ENCODE results near the gene MBD3. TPM values are rescaled to one million over a fixed set of nuclear protein-coding genes. Genes with fewer than 3 reads are reported as not detected.

The MBD3 gene
- total and polyA plus RNA-seq, 4 donors = 12.4 to 57.6 (median 50.2) TPM

DNA sequence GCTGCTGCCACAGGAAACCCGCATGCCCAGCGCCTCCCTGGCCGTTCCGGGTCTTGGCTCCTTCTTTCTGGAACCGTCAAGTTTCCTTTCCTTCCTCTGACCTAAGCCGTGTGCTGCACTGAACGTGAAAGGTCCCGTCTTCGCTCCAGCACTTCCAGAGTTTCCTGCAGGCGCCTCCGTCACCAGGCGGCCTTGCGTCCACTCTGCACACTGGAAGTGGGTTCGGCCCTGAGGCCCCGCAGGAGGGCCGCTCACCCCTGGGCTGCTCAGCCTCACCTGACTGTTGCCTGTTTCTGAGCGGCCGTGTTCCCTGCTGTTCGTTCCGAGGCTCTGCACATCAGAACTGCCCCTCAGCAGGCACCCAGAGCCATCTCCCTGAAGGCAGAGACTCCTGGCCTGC, 12.3 kb downstream of the MBD3 start:
- DNase-seq (ENCODE audit: low spot score) = no peak
- peaks cover 5 to 46% (median 14%) of the 10 kb centered on the region in 4 donors for H3K36me3 ChIP-seq (ENCODE audit: control insufficient read depth in 4 of 4, insufficient read depth in 3 of 4, low read depth in 1 of 4, low read length in 3 of 4)
- H3K4me3 ChIP-seq (ENCODE audit: low read depth in 1 of 3, low read length in 3 of 3) = no peak overlapping the region
- TF ChIP-seq NR2F2 (IDR thresholded peaks at IDR 0.05) = peak; percentile 30
- TF ChIP-seq, protein P1, sequence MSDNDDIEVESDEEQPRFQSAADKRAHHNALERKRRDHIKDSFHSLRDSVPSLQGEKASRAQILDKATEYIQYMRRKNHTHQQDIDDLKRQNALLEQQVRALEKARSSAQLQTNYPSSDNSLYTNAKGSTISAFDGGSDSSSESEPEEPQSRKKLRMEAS (IDR thresholded peaks at IDR 0.05) = no peak
- 87% methylated on average over 20 of the region's 20 CpGs for WGBS
- H3K9me3 ChIP-seq (ENCODE audit: control insufficient read depth in 4 of 4, low read length in 3 of 4) = no peaks in the 10 kb centered on the region
- no peak overlapping the region for H3K9ac ChIP-seq (ENCODE audit: low read depth in 1 of 2, low read length in 2 of 2)
- no peaks in the 10 kb centered on the region for H3K27me3 ChIP-seq (ENCODE audit: control insufficient read depth in 4 of 4, insufficient read depth in 4 of 4, low read length in 3 of 4)
- no peak overlapping the region for H3K27ac ChIP-seq (ENCODE audit: low read depth in 1 of 2, low read length in 2 of 2)
- no peaks in the 10 kb centered on the region for H3K4me1 ChIP-seq (ENCODE audit: control insufficient read depth in 4 of 4, insufficient read depth in 4 of 4, low read length in 3 of 4)

DNA sequence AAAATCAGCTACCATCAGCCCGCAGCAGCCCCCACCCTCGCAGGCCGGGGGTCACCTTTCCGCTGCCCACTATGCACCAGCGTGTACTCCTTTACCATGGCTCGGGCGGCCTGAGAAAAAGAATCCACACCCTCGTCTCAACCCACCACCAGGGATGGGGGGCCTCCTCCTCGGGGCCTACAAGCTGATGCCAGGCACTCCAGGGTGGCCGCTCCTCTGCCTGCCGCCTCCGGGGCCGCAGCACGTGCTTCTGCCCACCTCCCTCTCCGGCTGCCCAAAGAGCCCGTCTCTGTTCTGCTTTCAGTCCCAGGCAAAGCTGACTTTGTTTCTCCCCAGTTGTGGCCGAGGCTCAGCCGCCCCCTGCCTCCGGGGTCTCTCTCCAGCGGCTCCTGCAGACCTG, 13.4 kb downstream of the MBD3 start:
- TF ChIP-seq, protein P2, sequence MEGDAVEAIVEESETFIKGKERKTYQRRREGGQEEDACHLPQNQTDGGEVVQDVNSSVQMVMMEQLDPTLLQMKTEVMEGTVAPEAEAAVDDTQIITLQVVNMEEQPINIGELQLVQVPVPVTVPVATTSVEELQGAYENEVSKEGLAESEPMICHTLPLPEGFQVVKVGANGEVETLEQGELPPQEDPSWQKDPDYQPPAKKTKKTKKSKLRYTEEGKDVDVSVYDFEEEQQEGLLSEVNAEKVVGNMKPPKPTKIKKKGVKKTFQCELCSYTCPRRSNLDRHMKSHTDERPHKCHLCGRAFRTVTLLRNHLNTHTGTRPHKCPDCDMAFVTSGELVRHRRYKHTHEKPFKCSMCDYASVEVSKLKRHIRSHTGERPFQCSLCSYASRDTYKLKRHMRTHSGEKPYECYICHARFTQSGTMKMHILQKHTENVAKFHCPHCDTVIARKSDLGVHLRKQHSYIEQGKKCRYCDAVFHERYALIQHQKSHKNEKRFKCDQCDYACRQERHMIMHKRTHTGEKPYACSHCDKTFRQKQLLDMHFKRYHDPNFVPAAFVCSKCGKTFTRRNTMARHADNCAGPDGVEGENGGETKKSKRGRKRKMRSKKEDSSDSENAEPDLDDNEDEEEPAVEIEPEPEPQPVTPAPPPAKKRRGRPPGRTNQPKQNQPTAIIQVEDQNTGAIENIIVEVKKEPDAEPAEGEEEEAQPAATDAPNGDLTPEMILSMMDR (IDR thresholded peaks at IDR 0.05; ENCODE audit: low read depth, low read length, missing input control) = no peak
- TF ChIP-seq TAF1 (conservative IDR thresholded peaks at IDR 0.05) (no peak), HNF4A (conservative IDR thresholded peaks at IDR 0.05) (no peak), HNF4G (IDR thresholded peaks at IDR 0.05) (no peak), FOXA2 (IDR thresholded peaks at IDR 0.05) (no peak), RAD21 (IDR thresholded peaks at IDR 0.05) (no peak), GABPA (IDR thresholded peaks at IDR 0.05 in 1 of 2, conservative IDR thresholded peaks at IDR 0.05 in 1 of 2) (no peak)
- TF ChIP-seq, protein P3, sequence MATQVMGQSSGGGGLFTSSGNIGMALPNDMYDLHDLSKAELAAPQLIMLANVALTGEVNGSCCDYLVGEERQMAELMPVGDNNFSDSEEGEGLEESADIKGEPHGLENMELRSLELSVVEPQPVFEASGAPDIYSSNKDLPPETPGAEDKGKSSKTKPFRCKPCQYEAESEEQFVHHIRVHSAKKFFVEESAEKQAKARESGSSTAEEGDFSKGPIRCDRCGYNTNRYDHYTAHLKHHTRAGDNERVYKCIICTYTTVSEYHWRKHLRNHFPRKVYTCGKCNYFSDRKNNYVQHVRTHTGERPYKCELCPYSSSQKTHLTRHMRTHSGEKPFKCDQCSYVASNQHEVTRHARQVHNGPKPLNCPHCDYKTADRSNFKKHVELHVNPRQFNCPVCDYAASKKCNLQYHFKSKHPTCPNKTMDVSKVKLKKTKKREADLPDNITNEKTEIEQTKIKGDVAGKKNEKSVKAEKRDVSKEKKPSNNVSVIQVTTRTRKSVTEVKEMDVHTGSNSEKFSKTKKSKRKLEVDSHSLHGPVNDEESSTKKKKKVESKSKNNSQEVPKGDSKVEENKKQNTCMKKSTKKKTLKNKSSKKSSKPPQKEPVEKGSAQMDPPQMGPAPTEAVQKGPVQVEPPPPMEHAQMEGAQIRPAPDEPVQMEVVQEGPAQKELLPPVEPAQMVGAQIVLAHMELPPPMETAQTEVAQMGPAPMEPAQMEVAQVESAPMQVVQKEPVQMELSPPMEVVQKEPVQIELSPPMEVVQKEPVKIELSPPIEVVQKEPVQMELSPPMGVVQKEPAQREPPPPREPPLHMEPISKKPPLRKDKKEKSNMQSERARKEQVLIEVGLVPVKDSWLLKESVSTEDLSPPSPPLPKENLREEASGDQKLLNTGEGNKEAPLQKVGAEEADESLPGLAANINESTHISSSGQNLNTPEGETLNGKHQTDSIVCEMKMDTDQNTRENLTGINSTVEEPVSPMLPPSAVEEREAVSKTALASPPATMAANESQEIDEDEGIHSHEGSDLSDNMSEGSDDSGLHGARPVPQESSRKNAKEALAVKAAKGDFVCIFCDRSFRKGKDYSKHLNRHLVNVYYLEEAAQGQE (IDR thresholded peaks at IDR 0.05) = no peak
- TF ChIP-seq, protein P1 (IDR thresholded peaks at IDR 0.05) = no peak
- Histone ChIP-seq H3K9ac (ENCODE audit: low read depth in 1 of 2, low read length in 2 of 2) (no peak overlapping the region), H3K36me3 (ENCODE audit: control insufficient read depth in 4 of 4, insufficient read depth in 3 of 4, low read depth in 1 of 4, low read length in 3 of 4) (peaks cover 5 to 43% (median 10%) of the 10 kb centered on the region in 4 donors), H3K4me1 (ENCODE audit: control insufficient read depth in 4 of 4, insufficient read depth in 4 of 4, low read length in 3 of 4) (no peaks in the 10 kb centered on the region), H3K27ac (ENCODE audit: low read depth in 1 of 2, low read length in 2 of 2) (no peak overlapping the region), H3K4me3 (ENCODE audit: low read depth in 1 of 3, low read length in 3 of 3) (no peak overlapping the region), H3K27me3 (ENCODE audit: control insufficient read depth in 4 of 4, insufficient read depth in 4 of 4, low read length in 3 of 4) (no peaks in the 10 kb centered on the region), H3K9me3 (ENCODE audit: control insufficient read depth in 4 of 4, low read length in 3 of 4) (no peaks in the 10 kb centered on the region)
- WGBS = 97% methylated on average over 20 of the region's 20 CpGs
- DNase-seq (ENCODE audit: low spot score) = no peak

DNA sequence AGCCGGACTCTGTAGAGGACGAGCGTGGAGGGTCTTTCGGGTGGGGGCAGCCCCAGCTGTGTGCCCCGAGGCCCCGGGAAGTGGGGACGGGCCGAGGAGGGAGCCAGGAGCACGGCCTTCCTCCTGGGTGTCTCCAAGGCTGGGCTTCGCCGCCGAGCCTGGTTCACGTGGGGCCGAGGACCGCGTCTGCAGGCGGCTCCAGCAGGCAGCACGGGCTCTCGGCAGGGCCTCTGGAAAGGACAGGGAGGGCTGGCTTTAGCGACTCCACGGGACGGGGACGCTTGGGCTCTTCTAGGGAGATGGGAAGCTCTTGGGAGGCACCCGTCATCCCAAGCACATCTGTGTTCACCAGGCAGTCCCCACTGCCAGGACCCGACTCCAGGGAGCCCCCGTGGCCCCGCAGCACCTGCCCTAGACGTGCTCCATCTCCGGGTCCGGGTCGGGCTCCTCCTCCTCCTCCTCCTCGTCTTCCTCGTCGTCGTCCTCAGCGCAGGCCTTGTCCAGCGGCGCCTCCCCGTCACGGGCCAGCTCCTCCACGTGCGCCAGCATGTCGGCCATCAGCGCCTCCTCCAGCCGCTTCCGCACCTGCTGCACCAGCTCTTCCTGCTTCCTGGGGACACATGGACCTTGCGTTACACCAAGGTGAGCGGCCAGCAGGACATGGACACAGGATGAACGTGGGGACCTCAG, 14.6 kb downstream of the MBD3 start:
- H3K27ac ChIP-seq (ENCODE audit: low read depth in 1 of 2, low read length in 2 of 2) = no peak overlapping the region
- H3K27me3 ChIP-seq (ENCODE audit: control insufficient read depth in 4 of 4, insufficient read depth in 4 of 4, low read length in 3 of 4) = no peaks in the 10 kb centered on the region
- WGBS = 94% methylated on average over 49 of the region's 49 CpGs
- H3K36me3 ChIP-seq (ENCODE audit: control insufficient read depth in 4 of 4, insufficient read depth in 3 of 4, low read depth in 1 of 4, low read length in 3 of 4) = peaks cover 3 to 40% (median 9%) of the 10 kb centered on the region in 4 donors
- DNase-seq (ENCODE audit: low spot score) = no peak
- no peak overlapping the region for H3K4me3 ChIP-seq (ENCODE audit: low read depth in 1 of 3, low read length in 3 of 3)
- no peaks in the 10 kb centered on the region for H3K9me3 ChIP-seq (ENCODE audit: control insufficient read depth in 4 of 4, low read length in 3 of 4)
- no peak for TF ChIP-seq HNF4G (IDR thresholded peaks at IDR 0.05)
- no peaks in the 10 kb centered on the region for H3K4me1 ChIP-seq (ENCODE audit: control insufficient read depth in 4 of 4, insufficient read depth in 4 of 4, low read length in 3 of 4)
- H3K9ac ChIP-seq (ENCODE audit: low read depth in 1 of 2, low read length in 2 of 2) = no peak overlapping the region
